ENCODE data around the gene MEF2D.

DNA sequence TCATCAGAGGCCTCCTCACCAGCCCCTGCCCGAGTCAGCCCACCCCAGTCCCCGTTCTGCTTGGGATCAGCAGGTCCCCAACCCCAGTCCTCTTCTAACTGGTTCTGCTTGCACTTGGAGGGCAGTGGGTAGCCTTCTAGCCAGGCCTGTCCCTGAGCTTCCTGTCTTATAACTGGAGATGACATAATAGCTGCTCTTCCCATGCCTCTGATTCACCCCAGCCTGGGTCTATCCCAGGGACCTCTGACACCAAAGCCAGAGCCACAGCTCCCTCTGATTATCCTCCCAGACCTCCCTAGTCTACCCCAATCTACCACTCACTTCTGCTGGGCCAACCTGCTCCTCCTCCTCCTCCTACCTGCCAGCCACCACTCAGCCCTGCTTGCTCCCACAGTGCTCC, 40.4 kb upstream of the MEF2D start:
- TF ChIP-seq, protein P1, sequence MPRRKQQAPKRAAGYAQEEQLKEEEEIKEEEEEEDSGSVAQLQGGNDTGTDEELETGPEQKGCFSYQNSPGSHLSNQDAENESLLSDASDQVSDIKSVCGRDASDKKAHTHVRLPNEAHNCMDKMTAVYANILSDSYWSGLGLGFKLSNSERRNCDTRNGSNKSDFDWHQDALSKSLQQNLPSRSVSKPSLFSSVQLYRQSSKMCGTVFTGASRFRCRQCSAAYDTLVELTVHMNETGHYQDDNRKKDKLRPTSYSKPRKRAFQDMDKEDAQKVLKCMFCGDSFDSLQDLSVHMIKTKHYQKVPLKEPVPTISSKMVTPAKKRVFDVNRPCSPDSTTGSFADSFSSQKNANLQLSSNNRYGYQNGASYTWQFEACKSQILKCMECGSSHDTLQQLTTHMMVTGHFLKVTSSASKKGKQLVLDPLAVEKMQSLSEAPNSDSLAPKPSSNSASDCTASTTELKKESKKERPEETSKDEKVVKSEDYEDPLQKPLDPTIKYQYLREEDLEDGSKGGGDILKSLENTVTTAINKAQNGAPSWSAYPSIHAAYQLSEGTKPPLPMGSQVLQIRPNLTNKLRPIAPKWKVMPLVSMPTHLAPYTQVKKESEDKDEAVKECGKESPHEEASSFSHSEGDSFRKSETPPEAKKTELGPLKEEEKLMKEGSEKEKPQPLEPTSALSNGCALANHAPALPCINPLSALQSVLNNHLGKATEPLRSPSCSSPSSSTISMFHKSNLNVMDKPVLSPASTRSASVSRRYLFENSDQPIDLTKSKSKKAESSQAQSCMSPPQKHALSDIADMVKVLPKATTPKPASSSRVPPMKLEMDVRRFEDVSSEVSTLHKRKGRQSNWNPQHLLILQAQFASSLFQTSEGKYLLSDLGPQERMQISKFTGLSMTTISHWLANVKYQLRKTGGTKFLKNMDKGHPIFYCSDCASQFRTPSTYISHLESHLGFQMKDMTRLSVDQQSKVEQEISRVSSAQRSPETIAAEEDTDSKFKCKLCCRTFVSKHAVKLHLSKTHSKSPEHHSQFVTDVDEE (CRISPR knock-in tag; IDR thresholded peaks at IDR 0.05): no peak
- TF ChIP-seq ARNTL (CRISPR knock-in tag; IDR thresholded peaks at IDR 0.05; ENCODE audit: borderline replicate concordance, low read depth) (no peak), ZFP3 (CRISPR knock-in tag; IDR thresholded peaks at IDR 0.05) (no peak), SNAI2 (CRISPR knock-in tag; IDR thresholded peaks at IDR 0.05) (no peak), BACH2 (CRISPR knock-in tag; IDR thresholded peaks at IDR 0.05; ENCODE audit: borderline replicate concordance) (no peak), ZFP30 (CRISPR knock-in tag; IDR thresholded peaks at IDR 0.05) (no peak), CSDC2 (CRISPR knock-in tag; IDR thresholded peaks at IDR 0.05) (no peak), OSR1 (CRISPR knock-in tag; IDR thresholded peaks at IDR 0.05) (no peak), ZNF70 (CRISPR knock-in tag; IDR thresholded peaks at IDR 0.05) (no peak)
- TF ChIP-seq, protein P2, sequence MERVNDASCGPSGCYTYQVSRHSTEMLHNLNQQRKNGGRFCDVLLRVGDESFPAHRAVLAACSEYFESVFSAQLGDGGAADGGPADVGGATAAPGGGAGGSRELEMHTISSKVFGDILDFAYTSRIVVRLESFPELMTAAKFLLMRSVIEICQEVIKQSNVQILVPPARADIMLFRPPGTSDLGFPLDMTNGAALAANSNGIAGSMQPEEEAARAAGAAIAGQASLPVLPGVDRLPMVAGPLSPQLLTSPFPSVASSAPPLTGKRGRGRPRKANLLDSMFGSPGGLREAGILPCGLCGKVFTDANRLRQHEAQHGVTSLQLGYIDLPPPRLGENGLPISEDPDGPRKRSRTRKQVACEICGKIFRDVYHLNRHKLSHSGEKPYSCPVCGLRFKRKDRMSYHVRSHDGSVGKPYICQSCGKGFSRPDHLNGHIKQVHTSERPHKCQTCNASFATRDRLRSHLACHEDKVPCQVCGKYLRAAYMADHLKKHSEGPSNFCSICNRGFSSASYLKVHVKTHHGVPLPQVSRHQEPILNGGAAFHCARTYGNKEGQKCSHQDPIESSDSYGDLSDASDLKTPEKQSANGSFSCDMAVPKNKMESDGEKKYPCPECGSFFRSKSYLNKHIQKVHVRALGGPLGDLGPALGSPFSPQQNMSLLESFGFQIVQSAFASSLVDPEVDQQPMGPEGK (CRISPR knock-in tag; IDR thresholded peaks at IDR 0.05; ENCODE audit: borderline replicate concordance): no peak
- TF ChIP-seq, protein P3, sequence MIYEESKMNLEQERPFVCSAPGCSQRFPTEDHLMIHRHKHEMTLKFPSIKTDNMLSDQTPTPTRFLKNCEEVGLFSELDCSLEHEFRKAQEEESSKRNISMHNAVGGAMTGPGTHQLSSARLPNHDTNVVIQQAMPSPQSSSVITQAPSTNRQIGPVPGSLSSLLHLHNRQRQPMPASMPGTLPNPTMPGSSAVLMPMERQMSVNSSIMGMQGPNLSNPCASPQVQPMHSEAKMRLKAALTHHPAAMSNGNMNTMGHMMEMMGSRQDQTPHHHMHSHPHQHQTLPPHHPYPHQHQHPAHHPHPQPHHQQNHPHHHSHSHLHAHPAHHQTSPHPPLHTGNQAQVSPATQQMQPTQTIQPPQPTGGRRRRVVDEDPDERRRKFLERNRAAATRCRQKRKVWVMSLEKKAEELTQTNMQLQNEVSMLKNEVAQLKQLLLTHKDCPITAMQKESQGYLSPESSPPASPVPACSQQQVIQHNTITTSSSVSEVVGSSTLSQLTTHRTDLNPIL (CRISPR knock-in tag; IDR thresholded peaks at IDR 0.05; ENCODE audit: low read depth): no peak
- TF ChIP-seq, protein P4, sequence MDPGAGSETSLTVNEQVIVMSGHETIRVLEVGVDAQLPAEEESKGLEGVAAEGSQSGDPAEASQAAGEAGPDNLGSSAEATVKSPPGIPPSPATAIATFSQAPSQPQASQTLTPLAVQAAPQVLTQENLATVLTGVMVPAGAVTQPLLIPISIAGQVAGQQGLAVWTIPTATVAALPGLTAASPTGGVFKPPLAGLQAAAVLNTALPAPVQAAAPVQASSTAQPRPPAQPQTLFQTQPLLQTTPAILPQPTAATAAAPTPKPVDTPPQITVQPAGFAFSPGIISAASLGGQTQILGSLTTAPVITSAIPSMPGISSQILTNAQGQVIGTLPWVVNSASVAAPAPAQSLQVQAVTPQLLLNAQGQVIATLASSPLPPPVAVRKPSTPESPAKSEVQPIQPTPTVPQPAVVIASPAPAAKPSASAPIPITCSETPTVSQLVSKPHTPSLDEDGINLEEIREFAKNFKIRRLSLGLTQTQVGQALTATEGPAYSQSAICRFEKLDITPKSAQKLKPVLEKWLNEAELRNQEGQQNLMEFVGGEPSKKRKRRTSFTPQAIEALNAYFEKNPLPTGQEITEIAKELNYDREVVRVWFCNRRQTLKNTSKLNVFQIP (CRISPR knock-in tag; IDR thresholded peaks at IDR 0.05; ENCODE audit: borderline replicate concordance, low read depth): no peak
